ENCODE data around the gene DISC1.

- TF ChIP-seq CTCF (IDR thresholded peaks at IDR 0.05) (no peak), POLR2A (IDR thresholded peaks at IDR 0.05) (no peak)
Observed at GRCh38 chr1:231666220-231666936, 39.8 kb downstream of the DISC1 start.
